Calu3 (cell line): ENCODE data around the gene FFAR3. TPM values are rescaled to one million over a fixed set of nuclear protein-coding genes. Genes with fewer than 3 reads are reported as not detected.

Source experiments
- BruUV-seq: library from RNA; stranded (reverse); fragments of 400-500 nt; replicated peaks from 2 replicates; lab custom pipeline; 2021; lab: Mats Ljungman, UMichigan
- CTCF ChIA-PET: fragments of 300-600 bp; sonication (Branson Sonifier 250); formaldehyde crosslinking; loops from one replicate; lab custom pipeline; 2022; ENCODE audit warnings: antibody characterized with exemption; lab: Charles Lee
- DNase-seq: peaks from one replicate; pipeline ENCODE4 v3.0.0; 2022
- H3K27ac Mint-ChIP-seq: one replicate; pipeline ENCODE4 v1.8.0; 2022; ENCODE audit warnings: mixed read lengths; ENCODE audit not compliant: unreplicated experiment
- H3K27me3 Mint-ChIP-seq: one replicate; pipeline ENCODE4 v1.8.0; 2022; ENCODE audit warnings: mixed read lengths; ENCODE audit not compliant: unreplicated experiment
- H3K36me3 Mint-ChIP-seq: one replicate; pipeline ENCODE4 v1.8.0; 2022; ENCODE audit warnings: mild to moderate bottlenecking, moderate library complexity, mixed read lengths; ENCODE audit not compliant: insufficient read depth, unreplicated experiment
- H3K4me1 Mint-ChIP-seq: one replicate; pipeline ENCODE4 v1.8.0; 2022; ENCODE audit warnings: mild to moderate bottlenecking, low read depth, mixed read lengths; ENCODE audit not compliant: unreplicated experiment
- H3K4me3 Mint-ChIP-seq: one replicate; pipeline ENCODE4 v1.8.0; 2022; ENCODE audit warnings: mild to moderate bottlenecking, low read depth, moderate library complexity, mixed read lengths; ENCODE audit not compliant: unreplicated experiment
- H3K9me3 Mint-ChIP-seq: one replicate; pipeline ENCODE4 v1.8.0; 2022; ENCODE audit warnings: low read depth, mixed read lengths; ENCODE audit not compliant: unreplicated experiment
- CTCF ChIP-seq: fragments of 200-600 bp; IDR thresholded peaks from one replicate; pipeline ENCODE4 v1.8.0; 2022; ENCODE audit warnings: antibody characterized with exemption; ENCODE audit not compliant: unreplicated experiment
- intact Hi-C: fragments of 100-400 bp; cut with micrococcal nuclease; formaldehyde crosslinking; loops from one replicate; pipeline ENCODE4 v1.10.0; 2022; ENCODE audit not compliant: unreplicated experiment
- total RNA-seq: library from RNA; stranded (reverse); gene quantifications from 2 replicates; pipeline ENCODE4 v1.2.3, GENCODE V29; 2022

FFAR3 gene
- total RNA-seq, 1 experiment from 2014 or later = not detected

GRCh38 chr19:35314858-35315470 lies 43.3 kb upstream of the FFAR3 start:
- CTCF ChIA-PET = interaction anchor here (0.6 to 1.2 kb wide), 2 partner anchors 8 to 144 kb away, joined by 3 to 4 read pairs; no protein-coding TSS in a partner anchor
- Mint-ChIP-seq H3K4me1 (peaks cover 49% of the 10 kb centered on the region), H3K4me3 (no peak overlapping the region), H3K27ac (no peak overlapping the region), H3K27me3 (no peaks in the 10 kb centered on the region), H3K9me3 (no peaks in the 10 kb centered on the region), H3K36me3 (peaks cover 14% of the 10 kb centered on the region)
- TF ChIP-seq CTCF = no peak
- DNase-seq = no peak
- BruUV-seq = no TSS peak
- intact Hi-C loops = no loop called here

- no TSS peak for BruUV-seq
- Mint-ChIP-seq H3K9me3 (no peaks in the 10 kb centered on the region), H3K27me3 (no peaks in the 10 kb centered on the region), H3K4me3 (no peak overlapping the region), H3K4me1 (peaks cover 49% of the 10 kb centered on the region), H3K36me3 (peaks cover 14% of the 10 kb centered on the region), H3K27ac (no peak overlapping the region)
- CTCF ChIA-PET = interaction anchor here (1.2 kb wide), 1 partner anchor 9 kb away, joined by 4 read pairs; no protein-coding TSS in a partner anchor
- DNase-seq = no peak
- no peak for TF ChIP-seq CTCF
- intact Hi-C loops = no loop called here
Observed at GRCh38 chr19:35315883-35316282, 42.4 kb upstream of the FFAR3 start.

- no TSS peak for BruUV-seq
- no peaks in the 10 kb centered on the region for H3K9me3 Mint-ChIP-seq
- no peaks in the 10 kb centered on the region for H3K27me3 Mint-ChIP-seq
- H3K4me1 Mint-ChIP-seq = peaks cover 48% of the 10 kb centered on the region
- no peak for DNase-seq
- peaks cover 14% of the 10 kb centered on the region for H3K36me3 Mint-ChIP-seq
- H3K27ac Mint-ChIP-seq = no peak overlapping the region
- CTCF ChIA-PET = interaction anchor here (0.6 to 1.2 kb wide), 2 partner anchors 10 to 358 kb away, joined by 3 to 4 read pairs; no protein-coding TSS in a partner anchor
- intact Hi-C loops = no loop called here
- no peak for TF ChIP-seq CTCF
- no peak overlapping the region for H3K4me3 Mint-ChIP-seq
Observed at GRCh38 chr19:35316560-35316959, 41.7 kb upstream of the FFAR3 start.

- DNase-seq = no peak
- H3K4me3 Mint-ChIP-seq = no peak overlapping the region
- no TSS peak for BruUV-seq
- no peak for TF ChIP-seq CTCF
- intact Hi-C loops = no loop called here
- peaks cover 14% of the 10 kb centered on the region for H3K36me3 Mint-ChIP-seq
- peaks cover 38% of the 10 kb centered on the region for H3K4me1 Mint-ChIP-seq
- peaks cover 2% of the 10 kb centered on the region for H3K9me3 Mint-ChIP-seq
- peak overlapping the region; percentile 97 for H3K27ac Mint-ChIP-seq
- CTCF ChIA-PET = interaction anchor here (0.7 kb wide), 1 partner anchor 1184 kb away, joined by 7 read pairs; no protein-coding TSS in a partner anchor
- no peaks in the 10 kb centered on the region for H3K27me3 Mint-ChIP-seq
Observed at GRCh38 chr19:35317464-35318043, 40.7 kb upstream of the FFAR3 start.
